Measurements from ENCODE around the gene COG8. TPM values are rescaled to one million over a fixed set of nuclear protein-coding genes. Genes with fewer than 3 reads are reported as not detected.

COG8 gene
- total and polyA plus RNA-seq, 2 of the 8 experiments (the other 6 are each of a cell fraction or from before 2014, with no cell fraction given) = 49.1 to 55.6 TPM

DNA sequence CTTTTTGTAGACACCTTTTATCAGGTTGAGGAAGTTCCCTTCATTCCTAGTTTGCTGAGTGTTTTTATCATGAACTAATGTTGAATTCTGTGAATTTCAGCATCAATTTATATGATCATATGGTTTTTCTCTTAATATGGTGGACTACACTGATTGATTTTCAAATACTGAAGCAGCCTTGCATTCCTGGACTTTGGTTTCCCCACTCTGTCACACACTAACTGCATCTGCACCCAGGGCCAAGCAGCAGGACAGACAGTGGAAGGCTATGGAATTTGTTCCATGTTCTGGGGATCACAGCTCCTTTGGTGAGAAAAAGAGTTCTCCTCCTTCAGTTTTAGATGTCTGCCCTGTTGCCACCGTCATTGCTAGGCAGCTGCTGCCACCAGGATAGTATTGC lies 38.7 kb upstream of the COG8 start:
- Histone ChIP-seq H2BK5ac (ENCODE audit: low read depth, low read length) (no peak overlapping the region), H3K27me3 (replicated peaks in 1 of 4; ENCODE audit: control insufficient read depth in 3 of 4, extremely low read depth in 1 of 4, insufficient read depth in 3 of 4, low read length in 3 of 4) (no peaks in the 10 kb centered on the region), H3K79me2 (ENCODE audit: control insufficient read depth in 1 of 2, insufficient read depth in 2 of 2, low read length in 2 of 2) (peaks cover 0 to 13% of the 10 kb centered on the region in 2 experiments; a peak in 1 of 4 replicates), H3K9ac (replicated peaks in 1 of 4; ENCODE audit: extremely low read depth in 1 of 4, low read depth in 3 of 4, low read length in 3 of 4) (no peak overlapping the region), H3K4me2 (ENCODE audit: insufficient read depth in 1 of 2, low read depth in 2 of 2, low read length in 2 of 2) (no peak overlapping the region), H2BK12ac (ENCODE audit: low read depth, low read length) (no peak overlapping the region), H3K9me3 (ENCODE audit: insufficient read depth in 2 of 2, low read depth in 1 of 2, low read length in 1 of 2) (no peaks in the 10 kb centered on the region), H2BK15ac (ENCODE audit: low read length) (no peak overlapping the region), H3K14ac (ENCODE audit: insufficient read length) (no peak overlapping the region), H3K18ac (ENCODE audit: extremely low read depth, low read length) (no peak overlapping the region), H4K91ac (replicated peaks; ENCODE audit: insufficient read length, low read length) (no peak overlapping the region), H3K27ac (ENCODE audit: low read depth, low read length) (no peak overlapping the region), H3K4me1 (replicated peaks in 1 of 4; ENCODE audit: control insufficient read depth in 3 of 4, insufficient read depth in 4 of 4, low read length in 3 of 4) (no peaks in the 10 kb centered on the region), H2BK20ac (ENCODE audit: low read length) (no peak overlapping the region), H2BK120ac (replicated peaks; ENCODE audit: low read depth, low read length) (no peak overlapping the region), H4K20me1 (replicated peaks in 1 of 2; ENCODE audit: control insufficient read depth in 1 of 2, insufficient read depth in 2 of 2, low read length in 2 of 2) (peaks cover 0 to 2% of the 10 kb centered on the region in 2 experiments), H3K56ac (replicated peaks; ENCODE audit: insufficient read length, low read depth, low read length) (no peak overlapping the region), H2AFZ (ENCODE audit: low read length) (no peak overlapping the region), H3K4me3 (ENCODE audit: extremely low read depth in 1 of 4, insufficient read depth in 2 of 4, low read depth in 3 of 4, low read length in 4 of 4) (no peak overlapping the region), H3K4ac (replicated peaks; ENCODE audit: insufficient read length, low read depth, low read length) (no peak overlapping the region), H4K5ac (ENCODE audit: insufficient read length, low read depth, low read length) (no peak overlapping the region), H4K8ac (ENCODE audit: extremely low read depth, insufficient read depth, low read length) (no peak overlapping the region), H3K23ac (ENCODE audit: insufficient read length) (no peak overlapping the region), H3K36me3 (ENCODE audit: control insufficient read depth in 2 of 4, insufficient read depth in 4 of 4, low read length in 3 of 4) (peaks cover 12 to 46% (median 30%) of the 10 kb centered on the region in 4 experiments), H2AK5ac (ENCODE audit: low read depth, low read length) (no peak overlapping the region), H3K79me1 (ENCODE audit: low read depth, low read length) (no peaks in the 10 kb centered on the region), H3K23me2 (ENCODE audit: low read depth, low read length) (no peaks in the 10 kb centered on the region)
- FAIRE-seq (no peak), DNase-seq (ENCODE audit: low read depth in 1 of 2, low spot score in 2 of 2) (no peak)
- ChIA-PET CTCF (ENCODE audit: partially characterized antibody) (interaction anchor here (0.5 kb wide), 1 partner anchor 17 kb away, joined by 3 read pairs; no protein-coding TSS in a partner anchor), POLR2A (ENCODE audit: partially characterized antibody) (interaction anchor here (0.6 to 1.2 kb wide), 4 partner anchors 10 to 376 kb away, joined by 3 read pairs; no protein-coding TSS in a partner anchor)
- TF ChIP-seq FOSL1 (IDR thresholded peaks at IDR 0.05; ENCODE audit: insufficient read depth, low read depth, low read length) (no peak), SIN3A (conservative IDR thresholded peaks at IDR 0.05 in 1 of 2, IDR thresholded peaks at IDR 0.05 in 1 of 2; ENCODE audit: low read depth in 1 of 2, low read length in 2 of 2) (no peak), BRCA1 (IDR thresholded peaks at IDR 0.05; ENCODE audit: low read depth, low read length) (no peak), TCF12 (IDR thresholded peaks at IDR 0.05; ENCODE audit: low read depth, low read length) (no peak)
- WGBS, 2 experiments (ENCODE audit: extremely low coverage in 1 of 2, insufficient coverage in 1 of 2, insufficient read length in 1 of 2, insufficient replicate concordance in 2 of 2, low coverage in 1 of 2, low lambda C conversion rate in 2 of 2, missing lambda C conversion rate in 1 of 2) = 100% methylated on average over 1 of the region's 1 CpG; no CpG with 5 or more reads in 1 of the 2 experiments
